LNCAP (cell line): ENCODE results near the gene RBM10.

ENCODE experiments used
- CTCF ChIP-seq: fragments of 450-650 bp; IDR thresholded peaks from 2 replicates; pipeline ENCODE4 v1.5.1; 2017; ENCODE audit warnings: mild to moderate bottlenecking

Gene RBM10

GRCh38 chrX:47193475-47194193 lies 48.6 kb downstream of the RBM10 start, which contains the start of gene UBA1:
Gene UBA1, plus strand, starts transcription at chrX:47193829. Its CDS starts 4,974 bp downstream, at chrX:47198803.
- peak; percentile 62 for TF ChIP-seq CTCF

- TF ChIP-seq CTCF = no peak
These were observed 49.3 kb downstream of the RBM10 start for GRCh38 chrX:47194194-47194787.

- no peak for TF ChIP-seq CTCF
These were observed 51.1 kb downstream of the RBM10 start for GRCh38 chrX:47196098-47196497.

GRCh38 chrX:47197526-47197925 lies 52.5 kb downstream of the RBM10 start:
- no peak for TF ChIP-seq CTCF

GRCh38 chrX:47198026-47198686 lies 53.1 kb downstream of the RBM10 start:
- TF ChIP-seq CTCF = no peak

- TF ChIP-seq CTCF = no peak
These were observed 53.7 kb downstream of the RBM10 start for GRCh38 chrX:47198687-47199080.

GRCh38 chrX:47199286-47199685 lies 54.3 kb downstream of the RBM10 start:
- no peak for TF ChIP-seq CTCF
